H9 (cell line): ENCODE measurements around the gene USP28. TPM values are rescaled to one million over a fixed set of nuclear protein-coding genes. Genes with fewer than 3 reads are reported as not detected.

Experiments
- DNase-seq: peaks from one replicate; pipeline ENCODE4 v3.0.0-alpha.2; 2017
- H2AFZ ChIP-seq: one replicate; pipeline ENCODE4 v1.6.1; 2013; ENCODE audit warnings: mild to moderate bottlenecking, low read length, control low read depth, moderate library complexity
- H2AK5ac ChIP-seq: 2 replicates; pipeline ENCODE4 v1.6.1; 2013; ENCODE audit warnings: low read length, control low read depth, mixed read lengths; ENCODE audit not compliant: insufficient read length
- H2BK120ac ChIP-seq: one replicate; pipeline ENCODE4 v1.6.1; 2013; ENCODE audit warnings: low read depth, mild to moderate bottlenecking, low read length, control low read depth, inconsistent platforms; ENCODE audit not compliant: poor library complexity, severe bottlenecking
- H2BK12ac ChIP-seq: 2 replicates; pipeline ENCODE4 v1.6.1; 2013; ENCODE audit warnings: low read length, control low read depth, mixed read lengths, low read depth; ENCODE audit not compliant: insufficient read length
- H2BK15ac ChIP-seq: 2 replicates; pipeline ENCODE4 v1.6.1; 2013; ENCODE audit warnings: low read depth, low read length, control low read depth
- H2BK20ac ChIP-seq: one replicate; pipeline ENCODE4 v1.6.1; 2013; ENCODE audit warnings: low read depth, mild to moderate bottlenecking, low read length, control low read depth, inconsistent platforms; ENCODE audit not compliant: poor library complexity, severe bottlenecking
- H2BK5ac ChIP-seq: 2 replicates; pipeline ENCODE4 v1.6.1; 2013; ENCODE audit warnings: low read length, control low read depth, mixed read lengths; ENCODE audit not compliant: insufficient read length
- H3K14ac ChIP-seq: 2 replicates; pipeline ENCODE4 v1.6.1; 2013; ENCODE audit warnings: low read length, control low read depth; ENCODE audit not compliant: insufficient read depth
- H3K18ac ChIP-seq: 2 replicates; pipeline ENCODE4 v1.6.1; 2013; ENCODE audit warnings: low read depth, mild to moderate bottlenecking, mixed read lengths, low read length, control low read depth; ENCODE audit not compliant: insufficient read length
- H3K23ac ChIP-seq: 2 replicates; pipeline ENCODE4 v1.6.1; 2013; ENCODE audit warnings: low read length, control low read depth, mixed read lengths, low read depth; ENCODE audit not compliant: insufficient read length
- H3K23me2 ChIP-seq: 2 replicates; pipeline ENCODE4 v1.6.1; 2013; ENCODE audit warnings: low read depth, mild to moderate bottlenecking, mixed read lengths, low read length, control low read depth; ENCODE audit not compliant: insufficient read length, poor library complexity, severe bottlenecking
- H3K27ac ChIP-seq: 2 replicates; pipeline ENCODE4 v1.5.1; 2013; ENCODE audit warnings: low read length, control low read depth, mixed read lengths, low read depth; ENCODE audit not compliant: insufficient read length
- H3K27me3 ChIP-seq: 2 replicates; pipeline ENCODE4 v1.6.1; 2013; ENCODE audit warnings: low read length, control low read depth, inconsistent platforms; ENCODE audit not compliant: insufficient read depth
- H3K4ac ChIP-seq: 2 replicates; pipeline ENCODE4 v1.6.1; 2013; ENCODE audit warnings: low read depth, mild to moderate bottlenecking, control low read depth, inconsistent platforms, low read length, moderate library complexity
- H3K4me1 ChIP-seq: 2 replicates; pipeline ENCODE4 v1.6.1; 2013; ENCODE audit warnings: low read length, control low read depth, inconsistent platforms; ENCODE audit not compliant: insufficient read depth
- H3K4me2 ChIP-seq: 2 replicates; pipeline ENCODE4 v1.6.1; 2013; ENCODE audit warnings: low read length, control low read depth, mixed read lengths; ENCODE audit not compliant: insufficient read length, insufficient read depth
- H3K56ac ChIP-seq: 2 replicates; pipeline ENCODE4 v1.6.1; 2013; ENCODE audit warnings: low read depth, mild to moderate bottlenecking, mixed read lengths, low read length, control low read depth; ENCODE audit not compliant: insufficient read length
- H3K79me1 ChIP-seq: 2 replicates; pipeline ENCODE4 v1.6.1; 2013; ENCODE audit warnings: low read depth, mild to moderate bottlenecking, moderate library complexity, low read length, control low read depth, inconsistent platforms; ENCODE audit not compliant: insufficient read depth, poor library complexity, severe bottlenecking
- H3K79me2 ChIP-seq: 2 replicates; pipeline ENCODE4 v1.6.1; 2013; ENCODE audit warnings: low read length, control low read depth, inconsistent platforms; ENCODE audit not compliant: insufficient read depth
- H3K9ac ChIP-seq: 2 replicates; pipeline ENCODE4 v1.6.1; 2013; ENCODE audit warnings: low read length, control low read depth, mixed read lengths; ENCODE audit not compliant: insufficient read length; ENCODE audit errors: extremely low read depth
- H3K9me3 ChIP-seq: one replicate; pipeline ENCODE4 v1.6.1; 2013; ENCODE audit warnings: low read depth, low read length, inconsistent platforms; ENCODE audit not compliant: control insufficient read depth
- H3T11ph ChIP-seq: one replicate; pipeline ENCODE4 v1.6.1; 2013; ENCODE audit warnings: mild to moderate bottlenecking, low read length, control low read depth, inconsistent platforms
- H4K20me1 ChIP-seq: one replicate; pipeline ENCODE4 v1.6.1; 2013; ENCODE audit not compliant: control insufficient read depth, insufficient read length, insufficient read depth
- H4K5ac ChIP-seq: 2 replicates; pipeline ENCODE4 v1.6.1; 2013; ENCODE audit warnings: low read depth, mild to moderate bottlenecking, mixed read lengths, low read length, control low read depth; ENCODE audit not compliant: insufficient read length
- H4K8ac ChIP-seq: replicated peaks from 2 replicates; pipeline ENCODE4 v1.6.1; 2013; ENCODE audit warnings: low read length, control low read depth, mixed read lengths, low read depth; ENCODE audit not compliant: insufficient read length
- H4K91ac ChIP-seq: 2 replicates; pipeline ENCODE4 v1.6.1; 2013; ENCODE audit warnings: low read depth, mild to moderate bottlenecking, moderate library complexity, mixed read lengths, low read length, control low read depth; ENCODE audit not compliant: insufficient read length
- H3K27ac Mint-ChIP-seq, 3 experiments: 2 replicates in 2 of 3; 3 replicates in 1 of 3; pipeline ENCODE4 v1.8.0; 2020 to 2021; ENCODE audit warnings: mixed read lengths in 3 of 3, mild to moderate bottlenecking in 1 of 3, moderate library complexity in 1 of 3
- H3K27me3 Mint-ChIP-seq: 2 replicates; pipeline ENCODE4 v1.8.0; 2021; ENCODE audit warnings: low read depth, mild to moderate bottlenecking, moderate library complexity, mixed read lengths
- H3K36me3 Mint-ChIP-seq, 3 experiments: 2 replicates in 2 of 3; 3 replicates in 1 of 3; pipeline ENCODE4 v1.8.0; 2020 to 2021; ENCODE audit warnings: low read depth in 3 of 3, mixed read lengths in 3 of 3; ENCODE audit not compliant: insufficient read depth in 1 of 3
- H3K4me1 Mint-ChIP-seq, 2 experiments: 2 replicates each; pipeline ENCODE4 v1.8.0; 2020; ENCODE audit warnings: mixed read lengths in 2 of 2
- H3K4me3 Mint-ChIP-seq, 2 experiments: 2 replicates in 1 of 2; 3 replicates in 1 of 2; pipeline ENCODE4 v1.8.0; 2020 to 2021; ENCODE audit warnings: mild to moderate bottlenecking in 2 of 2, mixed read lengths in 2 of 2, moderate library complexity in 1 of 2
- H3K9me3 Mint-ChIP-seq, 2 experiments: 2 replicates in 1 of 2; 3 replicates in 1 of 2; pipeline ENCODE4 v1.8.0; 2020; ENCODE audit warnings: mild to moderate bottlenecking in 2 of 2, mixed read lengths in 2 of 2, moderate library complexity in 1 of 2
- WGBS: extraction: QIAGEN DNeasy Blood & Tissue Kit; methylation state at CpG from one replicate; pipeline ENCODE4 v1.1.7; 2013; ENCODE audit warnings: missing lambda C conversion rate, low lambda C conversion rate, mixed read lengths; ENCODE audit not compliant: insufficient read length; ENCODE audit errors: extremely low coverage; 5-methylcytosine and 5-hydroxymethylcytosine counted together
- total RNA-seq: library from RNA; stranded (reverse); gene quantifications from 2 replicates; pipeline ENCODE4 v1.2.1, GENCODE V29; 2021
- TF ChIP-seq, protein P1 (sequence below): fragments of 200-600 bp; sonication (generic); conservative IDR thresholded peaks from 3 replicates; pipeline ENCODE4 v1.8.0; 2021; ENCODE audit warnings: antibody characterized with exemption, mild to moderate bottlenecking

Gene USP28
- total RNA-seq, 1 experiment from 2014 or later = 107 TPM

DNA sequence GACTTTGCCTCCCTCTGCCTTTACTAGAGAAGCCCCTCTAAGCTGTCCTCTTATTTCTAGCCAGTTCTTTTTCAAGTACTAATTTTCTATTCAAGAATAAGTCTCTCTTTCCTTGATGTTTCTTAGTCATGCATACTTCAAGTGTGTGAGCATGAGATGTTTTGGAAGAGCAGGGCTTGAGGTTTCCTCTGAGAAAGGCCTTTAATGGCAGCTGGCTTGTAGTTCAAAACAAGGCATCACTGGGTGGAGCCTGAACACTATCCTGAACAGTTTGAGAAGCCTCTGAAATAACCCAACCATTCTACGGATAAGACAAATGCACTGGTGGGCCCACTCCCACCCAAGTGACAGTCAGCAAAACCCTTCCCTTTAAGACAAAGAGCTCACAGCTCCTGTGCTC, 58.2 kb downstream of the USP28 start:
- Histone ChIP-seq H3K79me1 (no peaks in the 10 kb centered on the region), H4K91ac (no peak overlapping the region), H2BK20ac (no peak overlapping the region), H2BK15ac (no peak overlapping the region), H3K56ac (no peak overlapping the region), H3K23me2 (no peaks in the 10 kb centered on the region), H4K5ac (no peak overlapping the region), H3K9ac (no peak overlapping the region), H2BK120ac (no peak overlapping the region), H3K79me2 (no peaks in the 10 kb centered on the region), H2BK5ac (no peak overlapping the region), H3K23ac (no peak overlapping the region), H3K18ac (no peak overlapping the region), H4K20me1 (no peaks in the 10 kb centered on the region), H3K9me3 (no peaks in the 10 kb centered on the region), H3K14ac (no peak overlapping the region), H3K4me2 (no peak overlapping the region), H2BK12ac (no peak overlapping the region), H3K4me1 (no peaks in the 10 kb centered on the region), H3K27ac (no peak overlapping the region), H4K8ac (no peak overlapping the region), H2AK5ac (no peak overlapping the region), H3K4ac (no peak overlapping the region), H3K27me3 (no peaks in the 10 kb centered on the region), H2AFZ (no peak overlapping the region), H3T11ph (no peak overlapping the region)
- Mint-ChIP-seq H3K27ac (no peak overlapping the region), H3K27me3 (no peaks in the 10 kb centered on the region), H3K9me3 (no peaks in the 10 kb centered on the region), H3K4me1 (peaks cover 9 to 19% of the 10 kb centered on the region in 2 experiments; a peak in 3 of 4 replicates), H3K4me3 (no peak overlapping the region), H3K36me3 (peaks cover 33 to 90% (median 76%) of the 10 kb centered on the region in 3 experiments; a peak in 6 of 7 replicates)
- TF ChIP-seq, protein P1, sequence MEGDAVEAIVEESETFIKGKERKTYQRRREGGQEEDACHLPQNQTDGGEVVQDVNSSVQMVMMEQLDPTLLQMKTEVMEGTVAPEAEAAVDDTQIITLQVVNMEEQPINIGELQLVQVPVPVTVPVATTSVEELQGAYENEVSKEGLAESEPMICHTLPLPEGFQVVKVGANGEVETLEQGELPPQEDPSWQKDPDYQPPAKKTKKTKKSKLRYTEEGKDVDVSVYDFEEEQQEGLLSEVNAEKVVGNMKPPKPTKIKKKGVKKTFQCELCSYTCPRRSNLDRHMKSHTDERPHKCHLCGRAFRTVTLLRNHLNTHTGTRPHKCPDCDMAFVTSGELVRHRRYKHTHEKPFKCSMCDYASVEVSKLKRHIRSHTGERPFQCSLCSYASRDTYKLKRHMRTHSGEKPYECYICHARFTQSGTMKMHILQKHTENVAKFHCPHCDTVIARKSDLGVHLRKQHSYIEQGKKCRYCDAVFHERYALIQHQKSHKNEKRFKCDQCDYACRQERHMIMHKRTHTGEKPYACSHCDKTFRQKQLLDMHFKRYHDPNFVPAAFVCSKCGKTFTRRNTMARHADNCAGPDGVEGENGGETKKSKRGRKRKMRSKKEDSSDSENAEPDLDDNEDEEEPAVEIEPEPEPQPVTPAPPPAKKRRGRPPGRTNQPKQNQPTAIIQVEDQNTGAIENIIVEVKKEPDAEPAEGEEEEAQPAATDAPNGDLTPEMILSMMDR = no peak
- DNase-seq = no peak
- no CpG with 5 or more reads among the region's 1 CpG for WGBS
